HT1080 (cell line): ENCODE data around the gene SFXN3. TPM values are rescaled to one million over a fixed set of nuclear protein-coding genes. Genes with fewer than 3 reads are reported as not detected.

Experiments used
- DNase-seq: peaks from one replicate; pipeline ENCODE4 v3.0.0-alpha.2; 2015; ENCODE audit warnings: low read depth
- total RNA-seq: library from RNA; depleted of rRNA; stranded (reverse); fragments of >200 nt; shearing (Covaris generic); gene quantifications from 2 replicates; pipeline ENCODE4 v1.2.3, GENCODE V29; 2014

Gene SFXN3
- total RNA-seq, 1 experiment from 2014 or later: 76.3 TPM

GRCh38 chr10:100999742-101000126 lies 31.3 kb upstream of the SFXN3 start, which contains the start of gene LZTS2:
TSS of gene LZTS2 (plus strand) at chr10:100999808. CDS start at chr10:101002539, 2,731 bp downstream.
- DNase-seq: no peak

- peak; percentile 24 for DNase-seq
These were observed 30.7 kb upstream of the SFXN3 start for GRCh38 chr10:101000127-101000914.

- peak; percentile 69 for DNase-seq
These were observed 29.9 kb upstream of the SFXN3 start for GRCh38 chr10:101000915-101001658.

- DNase-seq: no peak
These were observed 29.4 kb upstream of the SFXN3 start for GRCh38 chr10:101001659-101002035.

GRCh38 chr10:101002456-101002855 lies 28.6 kb upstream of the SFXN3 start:
- DNase-seq: no peak

- no peak for DNase-seq
These were observed 27.3 kb upstream of the SFXN3 start for GRCh38 chr10:101003639-101004206.

GRCh38 chr10:101005361-101005760 lies 25.7 kb upstream of the SFXN3 start:
- DNase-seq: no peak

- no peak for DNase-seq
These were observed 25.0 kb upstream of the SFXN3 start for GRCh38 chr10:101005869-101006567.

GRCh38 chr10:101006593-101007098 lies 24.4 kb upstream of the SFXN3 start:
- DNase-seq: no peak

- no peak for DNase-seq
These were observed 23.8 kb upstream of the SFXN3 start for GRCh38 chr10:101007099-101007711.

GRCh38 chr10:101007915-101008822 lies 22.9 kb upstream of the SFXN3 start:
- no peak for DNase-seq

GRCh38 chr10:101008823-101009423 lies 22.1 kb upstream of the SFXN3 start:
- no peak for DNase-seq

- no peak for DNase-seq
These were observed 20.7 kb upstream of the SFXN3 start for GRCh38 chr10:101010329-101010728.

- no peak for DNase-seq
These were observed 19.3 kb upstream of the SFXN3 start for GRCh38 chr10:101011517-101012423.

GRCh38 chr10:101012525-101013364 lies 18.3 kb upstream of the SFXN3 start:
- DNase-seq: peak; percentile 96

GRCh38 chr10:101013365-101013825 lies 17.6 kb upstream of the SFXN3 start:
- no peak for DNase-seq

GRCh38 chr10:101014230-101014884 lies 16.7 kb upstream of the SFXN3 start:
- peak; percentile 74 for DNase-seq
